GM19438 (cell line): ENCODE measurements around the gene SETD4.
A peak's percentile ranks its signal among the peaks of the same experiment; 100 is the strongest.

Source experiments
- ATAC-seq: cut with Tn5 transposase; IDR thresholded peaks from one replicate; pipeline ENCODE4 v1.9.1; 2021; ENCODE audit warnings: low read depth; ENCODE audit not compliant: unreplicated experiment

The SETD4 gene

GRCh38 chr21:36052860-36053714 lies 7.2 kb downstream of the SETD4 start:
- ATAC-seq = no peak

- ATAC-seq = no peak
These were observed 12.0 kb downstream of the SETD4 start for GRCh38 chr21:36048357-36048756.

DNA sequence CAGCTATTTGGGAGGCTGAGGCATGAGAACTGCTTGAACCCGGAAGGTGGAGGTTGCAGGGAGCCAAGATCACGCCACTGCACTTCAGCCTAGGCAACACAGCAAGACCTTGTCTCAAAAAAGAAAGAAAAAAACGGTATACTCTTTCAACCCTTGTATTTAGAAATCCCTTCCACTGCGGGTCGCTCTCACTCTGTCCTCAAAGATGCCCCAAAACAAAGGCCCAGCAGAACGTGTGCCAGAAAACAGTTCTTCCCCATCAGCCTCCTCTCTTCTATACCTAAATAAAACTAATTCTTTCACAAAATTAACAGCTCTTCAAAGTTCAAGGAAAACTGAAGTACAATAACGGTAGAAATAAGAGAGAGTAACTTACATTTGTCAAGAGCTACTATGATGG lies 13.2 kb downstream of the SETD4 start:
- no peak for ATAC-seq

GRCh38 chr21:36045993-36046392 lies 14.3 kb downstream of the SETD4 start:
- ATAC-seq = no peak

- ATAC-seq = no peak
These were observed 16.3 kb downstream of the SETD4 start for GRCh38 chr21:36044056-36044455.

- no peak for ATAC-seq
These were observed 18.4 kb downstream of the SETD4 start for GRCh38 chr21:36041910-36042309.

DNA sequence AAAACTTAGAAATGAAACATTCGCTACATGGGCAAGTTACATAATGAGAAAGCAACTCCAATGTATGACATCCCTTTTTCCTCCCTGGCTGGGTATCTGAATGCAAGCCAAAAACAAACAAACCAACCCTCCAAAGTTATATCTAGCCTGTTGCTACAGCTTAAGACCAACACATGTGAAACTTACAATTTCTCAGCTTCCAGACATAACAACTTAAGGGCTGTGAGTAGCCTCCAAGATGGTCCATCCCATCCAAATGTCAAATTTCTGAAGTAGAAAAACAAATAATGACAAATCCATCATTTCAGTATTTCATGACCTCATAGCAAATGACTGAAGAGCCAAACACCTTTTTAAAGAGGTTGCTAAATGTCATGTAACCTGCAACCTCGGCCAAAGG lies 19.9 kb downstream of the SETD4 start:
- ATAC-seq = no peak

GRCh38 chr21:36039861-36040260 lies 20.5 kb downstream of the SETD4 start:
- no peak for ATAC-seq

DNA sequence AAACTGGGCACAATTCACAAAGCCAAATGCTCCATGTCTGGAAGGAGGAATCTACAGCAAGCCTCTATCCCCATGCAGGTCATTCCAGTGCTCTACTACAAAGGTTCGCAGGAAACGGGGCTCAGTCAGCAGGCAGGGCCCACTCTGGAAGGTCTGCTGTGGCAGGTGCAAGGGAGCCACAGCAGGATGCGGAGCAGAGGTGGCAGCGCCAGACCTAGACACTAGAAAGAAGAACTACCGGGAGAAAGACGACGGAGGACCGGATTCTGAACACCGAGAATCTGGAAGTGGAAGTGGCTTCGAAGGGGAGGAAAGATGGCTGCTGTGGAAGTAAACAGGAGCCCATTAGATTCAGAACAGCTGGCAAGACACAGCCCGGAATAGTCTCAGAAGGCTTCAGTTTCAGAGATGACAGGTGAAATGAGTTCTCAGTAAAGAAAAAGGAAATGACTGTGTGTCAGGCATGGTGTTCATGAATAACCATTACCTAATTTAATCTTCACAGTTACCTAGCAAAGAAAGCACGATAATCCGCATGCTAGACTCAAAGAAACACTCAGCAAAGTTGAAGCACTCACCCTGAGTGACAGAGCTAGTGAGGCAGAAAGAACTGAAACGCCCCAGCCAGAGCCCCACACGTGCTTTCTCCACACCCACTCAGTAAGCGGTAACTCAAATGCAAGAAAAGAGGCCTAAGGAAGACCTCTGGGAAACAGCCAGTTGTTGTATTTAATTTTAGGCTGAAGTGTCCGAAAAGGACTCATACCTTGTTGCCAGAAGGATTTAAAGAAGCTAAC lies 21.4 kb downstream of the SETD4 start:
- ATAC-seq = no peak

GRCh38 chr21:36035381-36035791 lies 24.9 kb downstream of the SETD4 start:
- no peak for ATAC-seq

- ATAC-seq = no peak
These were observed 26.0 kb downstream of the SETD4 start for GRCh38 chr21:36034211-36034913.

GRCh38 chr21:36032647-36033406 lies 27.5 kb downstream of the SETD4 start:
- no peak for ATAC-seq

- ATAC-seq = no peak
These were observed 29.6 kb downstream of the SETD4 start for GRCh38 chr21:36030581-36031189.

- ATAC-seq = no peak
These were observed 31.0 kb downstream of the SETD4 start for GRCh38 chr21:36029309-36029708.

- ATAC-seq = peak; percentile 64
These were observed 31.9 kb downstream of the SETD4 start for GRCh38 chr21:36028127-36029069.

DNA sequence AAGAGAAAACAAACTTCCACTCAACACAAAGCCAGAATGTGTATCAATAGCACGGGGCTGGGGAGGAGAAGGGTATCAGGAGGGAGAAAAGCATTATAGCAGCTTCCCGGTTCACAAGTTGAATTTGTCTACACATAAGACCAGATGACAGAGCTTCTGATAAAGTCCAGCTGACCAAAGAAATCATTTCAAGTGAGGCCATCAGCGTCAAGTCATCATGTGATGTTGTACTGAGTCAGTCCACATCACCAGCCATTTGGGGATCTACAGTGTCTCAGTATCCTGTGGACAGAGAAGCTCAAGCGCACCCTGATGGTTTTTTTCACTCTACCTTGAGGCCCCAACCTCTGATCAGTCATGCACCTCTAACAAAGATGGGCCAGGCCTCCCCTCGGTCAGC lies 33.0 kb downstream of the SETD4 start:
- no peak for ATAC-seq

- no peak for ATAC-seq
These were observed 35.5 kb downstream of the SETD4 start for GRCh38 chr21:36024782-36025181.

DNA sequence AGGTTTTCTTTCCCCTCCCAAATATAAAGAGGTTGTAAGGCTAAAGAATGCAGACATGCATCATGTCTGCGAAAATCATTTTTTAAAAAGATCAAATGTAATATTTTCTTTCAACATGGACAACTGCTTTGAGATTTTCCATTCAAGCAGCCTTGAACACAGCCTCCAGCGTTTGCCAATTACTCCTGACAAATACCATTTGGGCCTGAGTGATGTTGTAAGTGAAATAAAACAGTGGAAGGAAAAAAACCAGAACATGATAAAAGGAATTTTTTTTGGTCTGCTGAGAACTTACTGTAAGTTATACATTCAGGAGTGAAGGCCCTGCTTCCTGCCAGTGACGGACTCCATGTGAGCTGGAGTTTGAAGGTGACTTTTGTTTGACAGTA lies 37.2 kb downstream of the SETD4 start:
- ATAC-seq = no peak
